RCC 7860 (cell line): ENCODE data around the gene MROH2A.

ENCODE experiments used
- DNase-seq: peaks from one replicate; pipeline ENCODE4 v3.0.0-alpha.2; 2015; ENCODE audit warnings: low spot score
- FAIRE-seq: peaks from 2 replicates; lab custom pipeline; 2012; peaks lifted over from hg19 to GRCh38; lab: Jason Lieb, UNC

MROH2A gene

DNA sequence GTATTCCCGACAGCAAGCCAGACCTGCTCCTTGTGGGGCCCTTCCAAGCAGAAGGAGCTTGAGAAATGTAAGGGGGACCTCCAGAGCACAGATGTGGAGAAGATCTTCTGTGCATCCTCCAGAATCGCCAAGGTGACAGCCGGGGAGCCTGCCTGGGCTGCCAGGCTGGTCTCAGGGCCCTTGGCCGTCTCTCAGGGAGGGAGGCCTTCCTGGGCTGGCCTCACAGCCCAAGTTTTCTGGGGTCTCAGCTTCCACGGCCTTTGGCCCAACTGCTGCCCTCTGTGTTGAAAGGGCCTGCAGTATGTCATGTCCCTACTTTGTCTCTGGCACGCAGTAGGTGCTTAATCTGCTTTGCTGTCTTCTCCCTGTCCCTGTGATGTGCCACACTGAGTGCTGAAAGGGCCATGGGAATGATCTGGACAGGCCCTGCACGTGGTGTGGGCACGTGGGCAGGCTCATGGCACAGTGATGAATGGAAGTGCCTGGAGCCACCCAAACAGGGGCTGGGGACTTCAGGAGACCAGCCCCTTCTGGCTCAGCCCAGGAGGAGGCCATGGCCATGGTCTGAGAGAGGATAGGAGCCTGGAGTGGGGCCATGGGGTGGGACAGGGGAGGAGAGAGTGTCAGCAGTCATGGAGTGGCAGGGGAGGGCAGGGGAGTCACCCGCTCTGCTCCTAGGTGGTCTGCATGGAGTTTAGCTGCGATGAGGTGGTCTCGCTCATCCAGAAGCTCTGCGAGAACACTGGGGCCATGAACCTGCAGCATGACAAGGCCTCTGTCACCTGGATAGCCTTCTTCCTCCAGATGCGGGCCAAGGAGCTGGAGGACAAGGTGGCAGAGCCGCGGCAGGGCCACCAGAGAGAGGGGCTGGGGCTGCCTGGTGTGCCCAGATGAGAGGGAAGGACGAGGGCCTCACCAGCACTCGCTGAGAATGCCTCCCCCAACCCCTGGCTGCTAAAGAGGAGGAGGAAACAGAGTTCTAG is 40.8 kb downstream of the MROH2A start:
- FAIRE-seq (no peak), DNase-seq (no peak)

DNA sequence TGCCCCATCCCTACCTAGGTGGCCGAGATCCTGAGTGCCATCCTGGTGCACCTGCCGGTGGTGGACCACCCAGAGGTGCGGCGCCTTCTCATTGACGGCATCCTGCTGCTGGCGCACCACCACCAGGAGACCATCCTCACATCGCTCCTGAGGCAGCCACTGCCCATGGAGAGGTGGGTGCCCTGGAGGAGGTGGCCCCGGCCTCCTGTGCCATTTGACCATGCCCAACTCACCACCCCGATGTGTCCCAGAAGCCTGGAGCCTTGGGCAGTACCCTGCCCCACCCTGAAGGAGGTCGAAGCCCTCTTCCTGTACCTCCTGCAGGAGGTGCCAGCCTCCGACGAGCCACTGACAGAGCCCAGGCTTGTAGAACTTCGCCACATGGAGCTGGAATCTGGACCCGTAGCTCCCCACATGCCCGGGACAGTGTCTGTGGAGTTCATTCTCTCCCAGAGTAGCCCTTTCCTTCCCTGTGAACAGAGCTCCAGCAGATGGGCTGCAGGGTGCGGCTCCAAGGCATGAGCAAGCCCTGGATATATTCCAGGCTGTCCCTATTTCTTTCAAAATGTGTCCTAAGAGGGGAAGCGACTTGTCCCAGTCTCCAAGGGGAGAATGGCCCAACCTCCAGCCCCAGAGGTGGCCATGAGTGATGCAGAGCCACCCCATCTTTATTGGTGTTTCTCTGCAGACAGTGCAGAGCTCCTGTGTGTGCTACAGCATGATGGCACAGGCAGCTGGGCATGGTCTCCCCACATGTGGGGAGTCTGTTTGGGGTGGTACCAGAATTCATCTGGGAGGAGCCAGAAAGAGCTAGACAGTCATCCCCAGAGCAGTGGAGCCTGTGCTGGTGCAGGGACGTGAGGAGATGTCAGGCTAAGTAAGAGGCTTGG is 42.0 kb downstream of the MROH2A start:
- no peak for DNase-seq

DNA sequence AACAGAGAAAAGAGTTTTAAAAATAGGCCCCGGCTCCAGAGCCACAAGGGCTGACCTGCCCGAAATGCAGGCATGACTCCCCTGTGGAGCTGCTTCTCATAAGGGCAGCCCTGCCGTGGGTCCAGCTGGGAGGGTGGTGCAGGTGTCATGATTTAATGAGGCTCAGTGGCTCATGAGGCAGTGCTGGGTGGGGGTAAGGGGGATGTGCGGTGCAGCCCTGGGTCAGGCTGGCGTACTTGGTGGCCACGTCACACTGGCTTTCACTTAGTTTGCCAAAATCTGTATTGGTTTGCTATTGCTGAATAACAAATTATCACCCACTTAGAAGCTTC is 42.6 kb downstream of the MROH2A start:
- DNase-seq (no peak), FAIRE-seq (no peak)

More for the DNA sequence above, 42.0 kb downstream of the MROH2A start:
- no peak for FAIRE-seq

DNA sequence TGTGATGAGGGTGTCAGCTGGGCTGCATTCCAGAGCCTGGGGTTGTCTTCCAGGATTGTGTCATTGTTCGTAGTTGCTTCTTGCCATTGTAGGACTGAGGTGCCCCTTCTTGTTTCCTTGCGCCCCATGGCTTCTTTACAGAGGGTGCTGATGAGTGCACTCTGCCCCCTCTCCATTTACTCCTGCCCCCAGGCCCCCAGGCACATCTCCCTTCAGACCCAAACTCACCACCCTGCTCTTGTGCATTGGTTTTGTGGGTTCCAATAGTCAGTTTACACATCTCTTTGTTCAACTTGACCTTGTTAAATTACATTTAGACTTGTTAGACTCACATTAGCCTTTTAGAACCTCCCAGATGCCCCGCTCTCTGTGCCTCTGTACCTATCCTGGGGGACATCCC is 43.1 kb downstream of the MROH2A start:
- FAIRE-seq = no peak
- no peak for DNase-seq

GRCh38 chr2:233821709-233822100 is 43.6 kb downstream of the MROH2A start:
- DNase-seq (no peak), FAIRE-seq (no peak)

- FAIRE-seq (no peak), DNase-seq (no peak)
Measured at GRCh38 chr2:233822101-233822771, 44.1 kb downstream of the MROH2A start.

- no peak for FAIRE-seq
- DNase-seq = no peak
Measured at GRCh38 chr2:233822781-233823730, 44.9 kb downstream of the MROH2A start.

DNA sequence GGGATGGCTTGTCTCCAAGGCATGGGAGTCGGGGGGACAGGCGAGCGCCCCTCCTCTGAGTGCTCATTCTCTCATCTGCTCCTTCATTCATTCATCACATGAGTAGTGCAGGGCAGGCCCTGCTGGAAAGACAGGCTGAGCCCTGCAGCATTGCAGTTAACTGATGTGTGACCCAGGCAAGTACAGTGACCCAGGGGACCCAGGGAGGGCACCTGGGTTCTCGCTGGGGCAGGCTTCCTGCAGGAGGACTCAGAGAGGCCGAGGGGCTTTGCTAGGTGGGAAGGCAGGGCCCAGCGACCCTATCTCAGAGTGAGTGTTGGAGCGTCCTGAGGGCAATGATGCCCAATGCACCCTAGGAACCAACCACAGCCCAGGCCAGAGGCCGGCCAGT is 45.6 kb downstream of the MROH2A start:
- DNase-seq (no peak), FAIRE-seq (no peak)

- DNase-seq (no peak), FAIRE-seq (no peak)
Measured at GRCh38 chr2:233824373-233824772, 46.2 kb downstream of the MROH2A start.

DNA sequence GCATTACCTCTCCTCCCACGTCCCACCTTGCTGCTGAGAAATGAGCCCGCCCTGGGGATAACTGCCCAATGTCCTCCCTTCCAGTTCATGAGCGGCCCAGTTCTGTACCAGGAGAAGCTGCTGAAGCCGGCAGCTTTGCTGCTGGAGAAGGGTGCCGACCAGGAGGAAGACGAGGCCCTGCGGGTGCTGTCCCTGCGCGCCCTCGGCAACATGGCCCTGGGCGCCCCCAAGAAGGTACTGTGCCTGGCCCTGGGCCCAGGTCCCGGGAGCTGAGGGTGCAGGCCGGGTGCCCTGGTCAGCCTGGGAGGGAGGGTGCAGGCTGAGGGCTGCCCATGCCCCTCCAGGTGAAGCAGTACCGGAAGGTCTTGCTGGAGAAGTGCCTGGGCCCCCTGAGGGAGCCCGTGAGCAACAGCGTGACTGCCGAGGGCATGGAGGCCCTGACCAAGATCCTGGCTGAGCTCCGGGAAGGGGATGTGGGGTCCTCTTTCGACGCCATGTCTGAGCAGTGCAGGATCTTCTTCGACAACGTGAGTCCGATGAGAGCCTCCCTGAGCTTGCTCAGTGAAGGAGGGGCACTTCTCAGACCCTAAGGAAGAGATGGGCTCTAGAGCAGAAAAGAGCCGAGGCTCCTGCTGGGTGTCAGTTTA is 50.5 kb downstream of the MROH2A start:
- FAIRE-seq (no peak), DNase-seq (no peak)

GRCh38 chr2:233829193-233830110 is 51.3 kb downstream of the MROH2A start:
- FAIRE-seq = no peak

DNA sequence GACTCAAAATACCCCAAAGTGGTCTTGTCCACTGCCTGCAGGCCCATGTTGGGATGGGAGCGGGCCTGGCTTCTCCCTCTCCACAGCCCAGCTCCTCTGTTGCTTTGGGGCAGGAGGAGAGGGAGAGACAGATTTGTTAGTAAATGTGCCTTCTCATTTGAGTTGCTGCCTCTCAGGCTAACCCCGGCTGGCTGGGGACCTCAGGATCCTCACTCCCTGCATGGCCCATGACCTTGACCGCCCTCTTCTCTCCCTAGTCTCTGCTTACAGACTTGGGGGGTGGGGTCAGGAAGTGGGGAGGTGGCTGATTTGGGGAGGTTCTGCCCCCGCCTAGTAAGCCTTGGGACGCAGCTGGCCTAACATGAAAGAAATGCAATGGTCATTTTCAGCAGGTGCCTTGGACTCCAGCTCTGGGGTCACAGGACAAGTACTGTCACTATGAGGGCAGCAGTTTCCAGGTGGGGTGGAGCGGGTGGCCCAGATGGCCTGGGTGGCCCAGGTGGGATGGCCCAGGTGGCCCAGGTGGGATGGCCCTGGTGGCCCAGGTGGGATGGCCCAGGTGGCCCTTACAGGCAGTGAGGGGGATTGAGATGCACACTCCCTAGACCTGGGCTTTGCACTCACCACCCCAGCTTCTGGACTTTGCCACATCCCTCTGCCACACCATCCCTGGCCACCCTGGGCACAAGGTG is 52.1 kb downstream of the MROH2A start:
- DNase-seq (no peak), FAIRE-seq (no peak)

More at GRCh38 chr2:233829193-233830110, 51.3 kb downstream of the MROH2A start:
- no peak for DNase-seq

- FAIRE-seq (no peak), DNase-seq (no peak)
Measured at GRCh38 chr2:233831011-233831721, 53.0 kb downstream of the MROH2A start.

GRCh38 chr2:233831861-233832260 is 53.7 kb downstream of the MROH2A start:
- no peak for FAIRE-seq
- no peak for DNase-seq

GRCh38 chr2:233832414-233832813 is 54.3 kb downstream of the MROH2A start:
- FAIRE-seq = no peak
- DNase-seq = peak; percentile 58

- FAIRE-seq (peak; percentile 73), DNase-seq (peak; percentile 84)
Measured at GRCh38 chr2:233832869-233833311, 54.8 kb downstream of the MROH2A start.

- no peak for FAIRE-seq
Measured at GRCh38 chr2:233833345-233833744, 55.2 kb downstream of the MROH2A start.

More at GRCh38 chr2:233833345-233833744, 55.2 kb downstream of the MROH2A start:
- no peak for DNase-seq
